ENCODE results near the gene SLC35G6. TPM values are rescaled to one million over a fixed set of nuclear protein-coding genes. Genes with fewer than 3 reads are reported as not detected.

SLC35G6 gene
- polyA plus RNA-seq, 1 donor, result 0.52 TPM

DNA sequence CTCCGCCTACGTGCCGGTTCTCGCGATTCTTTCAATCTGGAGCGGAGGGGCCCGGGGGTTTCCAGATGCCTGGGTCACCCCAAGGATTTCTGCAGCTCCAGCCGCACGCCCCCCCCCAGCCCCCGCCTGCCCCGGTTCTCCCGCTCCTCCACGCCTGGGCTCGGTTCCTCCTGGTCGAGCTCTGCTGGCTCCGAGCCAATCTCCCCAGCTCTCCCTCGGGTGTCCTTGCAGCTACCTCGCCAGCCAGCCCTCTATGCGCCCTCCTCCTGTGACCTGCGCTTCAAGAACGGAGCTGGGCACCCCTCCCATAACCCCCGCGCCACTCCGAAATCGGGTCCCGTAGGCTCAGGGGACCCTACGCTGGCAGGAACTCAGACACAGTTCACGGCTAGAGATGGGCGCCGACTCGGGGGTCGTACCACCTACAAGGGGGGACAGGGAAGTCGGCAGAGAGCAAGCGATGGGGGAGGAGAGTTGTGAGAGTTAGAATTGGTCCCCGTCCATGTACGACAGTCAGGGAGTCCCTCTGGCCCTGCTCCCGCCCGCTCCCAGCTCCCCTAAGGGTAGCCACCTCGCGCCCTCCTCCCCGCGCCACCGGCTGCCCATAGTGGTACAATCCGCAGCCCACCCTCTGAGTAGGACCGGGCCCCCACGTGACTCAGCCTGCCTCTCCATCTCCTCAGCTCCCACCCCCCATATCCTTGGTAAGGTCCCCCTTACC is 41.0 kb upstream of the SLC35G6 start:
- DNase-seq, result peak in 1 of 2 donors; percentile 57
- peaks cover 3% of the 10 kb centered on the region for H3K9me3 ChIP-seq (ENCODE audit: control insufficient read depth, low read depth, low read length)
- no peak overlapping the region for H3K27ac ChIP-seq (ENCODE audit: low read length)
- WGBS (ENCODE audit: insufficient coverage, low lambda C conversion rate), result no CpG with 5 or more reads among the region's 46 CpGs
- peaks cover 29% of the 10 kb centered on the region for H3K4me1 ChIP-seq (ENCODE audit: control insufficient read depth, insufficient read depth, low read length)
- peak overlapping the region; percentile 36 for H3K4me3 ChIP-seq (ENCODE audit: low read length)
- peaks cover 77% of the 10 kb centered on the region for H3K27me3 ChIP-seq (ENCODE audit: control insufficient read depth, insufficient read depth, low read length)
- no peaks in the 10 kb centered on the region for H3K36me3 ChIP-seq (ENCODE audit: control insufficient read depth, insufficient read depth, low read length)

DNA sequence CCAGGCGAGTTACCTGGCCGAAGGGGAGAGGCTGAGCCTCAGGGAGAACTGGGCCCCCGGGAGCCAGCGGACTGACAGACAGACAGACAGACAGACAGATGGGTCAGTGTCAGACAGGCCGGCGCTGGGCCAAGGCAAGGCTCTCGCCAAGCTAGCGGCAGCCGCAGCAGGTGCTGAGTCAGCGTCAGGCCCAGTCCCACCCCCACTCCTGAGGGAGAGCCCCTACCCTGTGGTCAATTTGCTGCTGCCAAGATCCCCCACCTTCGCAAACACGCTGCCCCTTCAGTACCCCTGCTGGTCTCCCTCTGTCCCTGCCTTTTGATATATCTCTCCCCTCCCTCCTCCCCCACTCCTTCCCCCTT is 40.4 kb upstream of the SLC35G6 start:
- peaks cover 79% of the 10 kb centered on the region for H3K27me3 ChIP-seq (ENCODE audit: control insufficient read depth, insufficient read depth, low read length)

DNA sequence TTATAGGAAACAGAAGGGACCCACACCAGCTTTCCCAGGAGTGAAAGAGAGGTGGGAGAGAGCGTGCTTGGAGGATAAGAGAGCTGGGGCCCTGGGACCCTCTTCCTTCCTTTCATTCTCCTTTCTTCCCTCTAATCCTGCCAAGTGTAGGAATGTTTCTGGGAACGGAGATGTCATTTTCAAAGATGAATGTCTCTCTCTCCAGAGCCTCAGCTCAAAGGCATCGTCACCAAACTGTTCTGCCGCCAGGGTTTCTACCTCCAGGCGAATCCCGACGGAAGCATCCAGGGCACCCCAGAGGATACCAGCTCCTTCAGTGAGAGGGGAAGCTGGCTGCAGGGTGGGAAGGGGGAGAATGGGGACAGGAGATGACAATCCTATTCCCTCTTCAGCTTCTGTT is 40.0 kb upstream of the SLC35G6 start:
- H3K27me3 ChIP-seq (ENCODE audit: control insufficient read depth, insufficient read depth, low read length), result peaks cover 79% of the 10 kb centered on the region
- H3K36me3 ChIP-seq (ENCODE audit: control insufficient read depth, insufficient read depth, low read length), result no peaks in the 10 kb centered on the region
- H3K9me3 ChIP-seq (ENCODE audit: control insufficient read depth, low read depth, low read length), result peaks cover 3% of the 10 kb centered on the region
- H3K27ac ChIP-seq (ENCODE audit: low read length), result no peak overlapping the region
- WGBS (ENCODE audit: insufficient coverage, low lambda C conversion rate), result no CpG with 5 or more reads among the region's 7 CpGs
- H3K4me3 ChIP-seq (ENCODE audit: low read length), result no peak overlapping the region
- peaks cover 29% of the 10 kb centered on the region for H3K4me1 ChIP-seq (ENCODE audit: control insufficient read depth, insufficient read depth, low read length)
- DNase-seq, result no peak

More for the DNA sequence above, 40.4 kb upstream of the SLC35G6 start:
- H3K9me3 ChIP-seq (ENCODE audit: control insufficient read depth, low read depth, low read length), result peaks cover 3% of the 10 kb centered on the region
- H3K4me3 ChIP-seq (ENCODE audit: low read length), result peak overlapping the region; percentile 36
- H3K27ac ChIP-seq (ENCODE audit: low read length), result no peak overlapping the region
- H3K4me1 ChIP-seq (ENCODE audit: control insufficient read depth, insufficient read depth, low read length), result peaks cover 30% of the 10 kb centered on the region
- H3K36me3 ChIP-seq (ENCODE audit: control insufficient read depth, insufficient read depth, low read length), result no peaks in the 10 kb centered on the region
- no CpG with 5 or more reads among the region's 12 CpGs for WGBS (ENCODE audit: insufficient coverage, low lambda C conversion rate)
- DNase-seq, result no peak

DNA sequence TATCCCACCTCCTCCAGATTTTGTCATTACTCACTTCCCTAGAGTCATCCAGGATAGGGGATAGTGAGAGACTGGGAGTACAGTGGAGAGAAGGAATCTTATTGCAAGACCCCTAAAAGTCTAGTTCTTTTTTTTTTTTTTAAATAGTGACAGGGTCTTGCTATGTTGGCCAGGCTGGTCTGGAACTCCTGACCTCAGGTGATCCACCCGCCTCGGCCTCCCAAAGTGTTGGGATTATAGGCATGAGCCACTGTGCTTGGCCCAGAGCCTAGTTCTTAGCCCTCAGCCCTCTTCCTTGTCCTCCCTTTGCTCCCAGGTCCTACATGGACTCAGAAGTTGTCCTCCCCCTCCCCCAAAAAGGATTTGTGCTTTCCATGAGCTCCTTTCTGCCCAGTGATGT is 39.1 kb upstream of the SLC35G6 start:
- peaks cover 85% of the 10 kb centered on the region for H3K27me3 ChIP-seq (ENCODE audit: control insufficient read depth, insufficient read depth, low read length)
- H3K36me3 ChIP-seq (ENCODE audit: control insufficient read depth, insufficient read depth, low read length), result no peaks in the 10 kb centered on the region
- H3K4me3 ChIP-seq (ENCODE audit: low read length), result no peak overlapping the region
- H3K4me1 ChIP-seq (ENCODE audit: control insufficient read depth, insufficient read depth, low read length), result peaks cover 28% of the 10 kb centered on the region
- no peak for DNase-seq
- H3K27ac ChIP-seq (ENCODE audit: low read length), result no peak overlapping the region
- WGBS (ENCODE audit: insufficient coverage, low lambda C conversion rate), result no CpG with 5 or more reads among the region's 2 CpGs
- peaks cover 3% of the 10 kb centered on the region for H3K9me3 ChIP-seq (ENCODE audit: control insufficient read depth, low read depth, low read length)

DNA sequence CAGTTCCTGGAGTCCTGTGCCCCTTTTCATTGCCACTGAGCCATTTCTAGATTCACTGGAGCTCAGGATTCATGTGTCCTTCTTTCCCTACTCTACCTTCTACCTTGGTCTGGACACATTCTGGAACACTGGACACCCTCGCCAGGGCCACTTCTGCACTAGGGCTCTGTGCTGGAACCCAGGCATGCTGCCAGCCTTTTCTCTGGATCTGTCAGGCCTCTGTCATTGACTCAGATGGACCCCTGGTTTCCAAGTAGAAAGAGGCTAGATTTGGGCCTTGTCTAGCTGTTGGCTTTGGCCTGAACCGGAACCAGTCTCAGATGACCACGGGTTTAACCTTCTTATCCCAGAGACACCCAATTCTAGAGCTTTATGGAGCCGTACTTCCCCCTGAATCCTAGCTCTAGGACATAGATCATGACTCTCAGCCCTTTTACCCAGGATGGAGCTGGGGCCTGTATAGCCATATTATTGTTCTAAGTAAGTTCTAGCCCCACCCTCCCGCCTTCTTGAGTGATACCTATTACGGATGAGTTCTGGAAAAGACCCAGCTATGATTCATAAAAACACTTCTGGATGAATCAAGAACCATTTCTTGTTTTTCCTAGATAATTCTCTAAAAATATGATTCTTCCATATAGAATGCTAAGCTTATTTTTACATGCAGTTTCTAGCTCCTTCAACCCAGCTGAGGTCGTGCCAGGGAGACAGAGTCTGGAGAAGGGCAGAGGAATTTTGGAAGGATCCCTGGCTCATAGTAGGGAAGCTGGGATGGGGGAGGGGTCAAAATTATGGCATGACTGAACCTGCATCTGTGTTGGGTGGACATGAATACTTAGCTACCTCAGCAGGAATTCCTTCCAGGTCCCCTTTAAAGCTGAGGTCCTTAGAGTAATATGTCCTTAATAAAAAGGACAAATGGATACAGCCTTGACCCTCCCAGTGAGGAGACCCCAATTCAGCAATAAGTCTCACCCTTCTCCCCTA is 37.5 kb upstream of the SLC35G6 start:
- WGBS (ENCODE audit: insufficient coverage, low lambda C conversion rate), result 100% methylated on average over 2 of the region's 7 CpGs
- H3K27me3 ChIP-seq (ENCODE audit: control insufficient read depth, insufficient read depth, low read length), result peaks cover 83% of the 10 kb centered on the region
- no peak overlapping the region for H3K27ac ChIP-seq (ENCODE audit: low read length)

DNA sequence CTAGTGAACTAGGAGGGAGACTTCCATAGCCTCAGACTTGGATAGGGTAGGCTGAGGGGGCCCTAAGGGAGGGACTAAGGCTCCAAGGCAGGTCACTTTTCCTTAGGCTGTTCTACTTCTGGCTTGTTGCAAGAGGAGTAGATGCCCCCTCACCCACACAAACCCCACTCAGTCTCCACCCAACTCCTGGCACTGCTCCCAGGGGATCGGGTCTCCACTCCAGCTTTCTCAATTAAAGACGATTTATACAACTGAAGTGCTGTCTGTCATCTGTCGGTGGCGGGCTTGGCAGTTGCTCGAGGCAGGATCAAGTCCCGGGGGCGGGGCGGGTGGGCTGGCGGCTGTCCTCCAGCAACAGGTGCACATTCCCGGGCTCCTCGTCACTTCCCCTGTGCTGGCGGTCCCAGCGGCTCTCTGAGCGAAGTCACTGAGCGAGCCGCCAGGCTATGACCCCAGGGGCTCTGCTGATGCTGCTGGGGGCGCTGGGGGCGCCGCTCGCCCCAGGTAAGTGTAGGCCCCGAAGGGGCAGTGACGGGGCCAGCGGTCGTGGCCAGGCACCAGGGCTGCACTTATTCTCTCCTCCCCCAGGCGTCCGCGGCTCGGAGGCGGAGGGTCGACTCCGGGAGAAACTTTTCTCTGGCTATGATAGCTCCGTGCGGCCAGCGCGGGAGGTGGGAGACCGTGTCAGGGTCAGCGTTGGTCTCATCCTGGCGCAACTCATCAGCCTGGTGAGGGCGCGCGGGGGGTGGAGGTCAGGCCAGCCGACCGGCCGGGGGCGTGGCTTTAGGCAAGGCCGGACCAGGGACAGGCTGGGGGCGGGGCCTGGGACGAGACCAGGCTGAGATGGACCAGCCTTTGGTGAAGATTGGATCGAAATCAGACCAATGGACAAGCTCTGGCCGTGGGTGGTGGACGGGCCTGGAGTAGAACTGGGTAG is 36.3 kb upstream of the SLC35G6 start, which contains the start of gene CHRNB1:
CHRNB1 (plus strand) TSS at position 380 of the 937 bp plus-strand sequence; CDS start at position 447, 67 bp downstream.
- Histone ChIP-seq H3K4me1 (ENCODE audit: control insufficient read depth, insufficient read depth, low read length) (peaks cover 17% of the 10 kb centered on the region), H3K9me3 (ENCODE audit: control insufficient read depth, low read depth, low read length) (peaks cover 3% of the 10 kb centered on the region), H3K36me3 (ENCODE audit: control insufficient read depth, insufficient read depth, low read length) (no peaks in the 10 kb centered on the region), H3K4me3 (ENCODE audit: low read length) (peak within 1 kb of the TSS; percentile 44), H3K27ac (ENCODE audit: low read length) (no peak within 1 kb of the TSS), H3K27me3 (ENCODE audit: control insufficient read depth, insufficient read depth, low read length) (peaks cover 73% of the 10 kb centered on the region)
- no CpG with 5 or more reads among the region's 51 CpGs for WGBS (ENCODE audit: insufficient coverage, low lambda C conversion rate)
- peak; percentile 38 to 60 for DNase-seq

More for the DNA sequence above, 37.5 kb upstream of the SLC35G6 start:
- Histone ChIP-seq H3K4me1 (ENCODE audit: control insufficient read depth, insufficient read depth, low read length) (peaks cover 20% of the 10 kb centered on the region), H3K9me3 (ENCODE audit: control insufficient read depth, low read depth, low read length) (peaks cover 3% of the 10 kb centered on the region), H3K4me3 (ENCODE audit: low read length) (no peak overlapping the region), H3K36me3 (ENCODE audit: control insufficient read depth, insufficient read depth, low read length) (no peaks in the 10 kb centered on the region)
- no peak for DNase-seq

DNA sequence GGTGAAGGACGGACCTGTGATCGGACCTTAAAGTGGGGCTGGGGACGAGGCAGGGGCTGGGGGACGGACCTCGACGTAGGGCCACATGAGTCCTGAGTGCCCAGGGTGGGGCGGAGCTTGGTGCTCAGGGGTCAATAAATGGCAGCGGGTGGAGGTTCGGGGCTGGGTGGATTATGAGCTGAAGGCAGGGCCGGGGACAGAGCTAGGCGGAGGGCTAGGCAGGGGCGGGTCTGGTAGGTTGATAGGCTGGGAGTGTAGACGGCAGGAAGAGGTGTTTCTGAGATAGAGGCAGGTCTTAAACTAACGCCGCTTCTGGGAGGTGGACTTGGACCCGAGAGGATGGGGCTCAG is 35.7 kb upstream of the SLC35G6 start:
- H3K27me3 ChIP-seq (ENCODE audit: control insufficient read depth, insufficient read depth, low read length), result peaks cover 66% of the 10 kb centered on the region
- peaks cover 11% of the 10 kb centered on the region for H3K4me1 ChIP-seq (ENCODE audit: control insufficient read depth, insufficient read depth, low read length)
- H3K36me3 ChIP-seq (ENCODE audit: control insufficient read depth, insufficient read depth, low read length), result no peaks in the 10 kb centered on the region
- no CpG with 5 or more reads among the region's 16 CpGs for WGBS (ENCODE audit: insufficient coverage, low lambda C conversion rate)
- DNase-seq, result peak; percentile 72 to 79
- H3K27ac ChIP-seq (ENCODE audit: low read length), result no peak overlapping the region
- H3K4me3 ChIP-seq (ENCODE audit: low read length), result peak overlapping the region; percentile 44
- H3K9me3 ChIP-seq (ENCODE audit: control insufficient read depth, low read depth, low read length), result peaks cover 3% of the 10 kb centered on the region

DNA sequence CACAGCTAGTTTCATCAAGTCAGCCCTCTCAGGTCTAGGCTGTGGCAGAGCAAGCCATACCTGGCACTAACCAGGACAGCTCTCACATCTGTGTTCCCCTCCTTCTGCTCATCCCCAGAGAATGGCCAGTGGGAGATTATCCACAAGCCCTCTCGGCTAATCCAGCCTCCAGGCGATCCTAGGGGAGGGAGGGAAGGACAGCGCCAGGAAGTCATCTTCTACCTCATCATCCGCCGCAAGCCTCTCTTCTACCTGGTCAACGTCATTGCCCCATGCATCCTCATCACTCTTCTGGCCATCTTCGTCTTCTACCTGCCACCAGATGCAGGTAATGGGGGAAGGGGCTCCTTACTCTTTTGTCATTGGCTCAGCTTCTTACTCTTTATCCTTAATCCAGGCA is 32.8 kb upstream of the SLC35G6 start:
- no peak overlapping the region for H3K4me3 ChIP-seq (ENCODE audit: low read length)
- peaks cover 40% of the 10 kb centered on the region for H3K27me3 ChIP-seq (ENCODE audit: control insufficient read depth, insufficient read depth, low read length)
- no peak overlapping the region for H3K27ac ChIP-seq (ENCODE audit: low read length)
- no CpG with 5 or more reads among the region's 7 CpGs for WGBS (ENCODE audit: insufficient coverage, low lambda C conversion rate)
- H3K36me3 ChIP-seq (ENCODE audit: control insufficient read depth, insufficient read depth, low read length), result no peaks in the 10 kb centered on the region
- H3K9me3 ChIP-seq (ENCODE audit: control insufficient read depth, low read depth, low read length), result peaks cover 3% of the 10 kb centered on the region
- no peak for DNase-seq
- H3K4me1 ChIP-seq (ENCODE audit: control insufficient read depth, insufficient read depth, low read length), result peaks cover 8% of the 10 kb centered on the region

DNA sequence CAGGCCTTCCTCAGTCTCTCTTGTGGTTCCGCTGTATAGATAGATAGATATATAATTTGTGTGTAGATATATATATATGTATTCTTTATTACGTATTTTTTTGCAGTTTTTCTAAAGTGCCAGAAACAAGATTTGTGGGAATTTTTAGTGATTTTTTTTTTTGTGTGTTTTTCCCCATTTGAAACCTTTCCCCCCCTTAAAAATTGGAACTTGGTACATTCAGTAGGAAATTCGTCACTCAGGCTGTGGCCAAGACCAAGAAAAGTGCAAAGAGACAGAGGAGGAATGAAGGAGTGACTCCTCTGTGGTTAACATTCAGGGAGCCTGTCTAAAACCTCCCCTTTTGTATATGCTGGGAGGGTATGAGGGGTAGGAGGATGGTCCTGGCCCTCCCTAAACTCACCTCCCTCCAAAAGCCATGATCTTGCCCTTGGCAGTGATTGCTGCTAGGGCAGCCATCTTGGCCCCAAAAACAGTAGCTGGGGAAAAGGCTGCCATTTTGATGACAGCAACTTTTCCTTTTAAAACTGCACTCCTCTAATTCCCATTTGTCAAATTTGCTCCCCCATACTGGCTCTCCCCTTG is 21.2 kb upstream of the SLC35G6 start:
- H3K27ac ChIP-seq (ENCODE audit: low read length), result no peak overlapping the region
- no peaks in the 10 kb centered on the region for H3K27me3 ChIP-seq (ENCODE audit: control insufficient read depth, insufficient read depth, low read length)
- no peaks in the 10 kb centered on the region for H3K9me3 ChIP-seq (ENCODE audit: control insufficient read depth, low read depth, low read length)
- peaks cover 7% of the 10 kb centered on the region for H3K4me1 ChIP-seq (ENCODE audit: control insufficient read depth, insufficient read depth, low read length)
- 57% methylated on average over 1 of the region's 3 CpGs for WGBS (ENCODE audit: insufficient coverage, low lambda C conversion rate)
- DNase-seq, result no peak
- H3K36me3 ChIP-seq (ENCODE audit: control insufficient read depth, insufficient read depth, low read length), result peaks cover 36% of the 10 kb centered on the region
- H3K4me3 ChIP-seq (ENCODE audit: low read length), result no peak overlapping the region
